NCI-H748 treated with DMSO at 0.1 percent for 48 hours (cell line): ENCODE results near the gene GLTP.

Source experiments
- DNase-seq: peaks from one replicate; lab custom pipeline; 2025; lab: John Stamatoyannopoulos, UW

Gene GLTP

DNA sequence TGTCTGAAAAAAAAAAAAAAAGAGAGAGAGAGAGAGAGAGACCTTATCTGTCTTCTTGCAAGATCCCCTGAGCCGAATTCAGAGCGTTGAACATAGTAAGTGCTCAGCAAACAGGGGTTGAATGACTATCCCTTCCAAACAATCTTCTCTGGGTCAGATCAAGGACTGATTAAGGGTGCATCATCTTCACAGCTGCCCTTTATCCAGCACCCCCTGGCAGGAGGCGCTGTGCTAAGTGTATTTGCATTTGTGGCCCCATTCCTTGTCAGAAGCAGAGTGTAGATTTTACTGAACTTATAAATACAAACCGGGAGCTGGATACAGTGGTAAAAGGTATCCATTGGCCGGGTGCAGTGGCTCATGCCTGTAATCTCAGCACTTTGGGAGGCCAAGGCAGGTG, 38.3 kb downstream of the GLTP start:
- DNase-seq: no peak

- DNase-seq: no peak
These were observed 39.0 kb downstream of the GLTP start for GRCh38 chr12:109841356-109841755.

GRCh38 chr12:109840305-109841074, 39.9 kb downstream of the GLTP start:
- peak; percentile 26 for DNase-seq

GRCh38 chr12:109839444-109839843, 40.9 kb downstream of the GLTP start:
- DNase-seq: no peak

DNA sequence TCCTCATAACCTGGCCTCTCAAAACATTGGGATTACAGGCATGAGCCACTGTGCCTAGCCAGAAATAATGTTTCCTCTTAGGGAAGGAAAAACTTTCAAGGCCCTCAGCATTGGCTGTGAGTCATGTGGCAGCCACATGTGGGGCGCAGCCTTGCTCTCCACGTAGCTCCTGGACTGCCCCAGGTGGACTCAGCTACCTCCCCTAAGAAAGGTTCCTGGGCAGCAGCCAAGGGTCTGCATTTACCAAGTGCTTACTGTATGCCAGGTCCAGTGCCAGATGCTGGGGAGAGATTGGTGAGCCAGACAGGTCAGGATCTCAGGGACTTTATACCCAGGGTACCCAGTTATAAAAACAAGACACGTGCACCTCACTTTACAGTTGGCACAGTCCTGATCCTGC, 43.4 kb downstream of the GLTP start:
- DNase-seq: no peak

DNA sequence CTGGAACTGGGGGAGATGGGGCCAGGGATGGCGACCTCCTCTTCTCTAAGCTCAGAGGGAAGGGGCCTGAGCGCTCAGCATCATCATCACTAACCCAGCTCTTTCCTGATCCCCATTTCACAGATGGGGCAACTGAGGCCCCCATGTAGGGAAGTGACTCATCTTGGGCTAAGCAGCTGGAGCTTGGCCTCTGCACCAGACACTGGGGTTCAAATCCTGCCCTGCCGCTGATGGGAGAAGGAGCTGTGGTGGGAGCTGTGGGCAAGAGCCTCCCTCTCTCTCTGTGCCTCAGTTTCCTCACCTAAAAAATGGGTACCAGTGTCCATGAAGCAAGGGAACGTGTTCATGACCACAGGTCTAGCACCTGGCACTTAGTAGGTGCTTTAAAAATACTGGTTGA, 44.5 kb downstream of the GLTP start:
- no peak for DNase-seq

DNA sequence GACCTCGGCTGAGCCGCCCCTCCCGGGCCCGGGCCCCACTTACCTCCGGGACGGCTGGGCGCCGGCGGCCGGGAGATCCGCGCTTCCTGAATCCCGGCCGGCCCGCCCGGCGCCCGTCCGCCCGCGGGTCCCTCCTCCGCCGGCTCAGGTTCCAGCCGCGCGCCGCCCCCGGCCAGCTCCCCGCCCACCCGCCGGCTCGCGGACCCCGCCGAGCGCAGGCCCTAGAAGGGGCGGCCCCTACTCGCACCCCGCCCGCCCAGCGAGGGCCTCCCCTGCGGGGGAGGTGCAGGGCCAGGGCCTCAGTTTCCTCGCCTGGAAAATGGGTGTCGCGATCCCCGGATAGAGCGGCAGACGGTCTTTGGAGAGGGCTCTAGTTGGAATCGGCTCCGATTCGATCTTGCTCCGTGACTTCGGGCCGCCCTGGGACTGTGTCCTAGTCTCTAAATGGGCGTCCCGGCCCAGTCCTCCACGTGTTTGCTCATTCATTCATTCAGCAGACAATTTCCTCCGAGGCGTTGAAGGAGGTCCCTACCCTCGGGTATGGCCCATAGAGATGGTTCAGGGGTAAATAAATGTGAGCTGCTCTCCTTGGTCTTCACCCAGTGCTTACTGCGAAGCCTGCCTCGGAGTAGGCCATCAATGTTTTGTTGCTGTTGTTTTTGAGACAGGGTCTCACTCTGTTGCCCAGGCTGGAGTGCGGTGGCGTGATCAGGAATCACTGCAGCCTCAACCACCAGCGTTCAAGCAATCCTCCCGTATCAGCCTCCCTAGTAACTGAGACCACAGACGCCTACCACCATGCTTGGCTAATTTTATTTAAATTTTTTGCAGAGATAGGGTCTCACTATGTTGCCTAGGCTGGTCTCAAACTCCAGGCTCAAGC, 46.8 kb downstream of the GLTP start, which contains the start of gene TRPV4:
TSS of gene TRPV4 (minus strand) at position 92 of the 883 bp plus-strand sequence. CDS start 18,602 bp downstream, outside the sequence.
- no peak for DNase-seq

GRCh38 chr12:109832541-109833306, 47.6 kb downstream of the GLTP start:
- no peak for DNase-seq

- no peak for DNase-seq
These were observed 48.4 kb downstream of the GLTP start for GRCh38 chr12:109831929-109832328.

DNA sequence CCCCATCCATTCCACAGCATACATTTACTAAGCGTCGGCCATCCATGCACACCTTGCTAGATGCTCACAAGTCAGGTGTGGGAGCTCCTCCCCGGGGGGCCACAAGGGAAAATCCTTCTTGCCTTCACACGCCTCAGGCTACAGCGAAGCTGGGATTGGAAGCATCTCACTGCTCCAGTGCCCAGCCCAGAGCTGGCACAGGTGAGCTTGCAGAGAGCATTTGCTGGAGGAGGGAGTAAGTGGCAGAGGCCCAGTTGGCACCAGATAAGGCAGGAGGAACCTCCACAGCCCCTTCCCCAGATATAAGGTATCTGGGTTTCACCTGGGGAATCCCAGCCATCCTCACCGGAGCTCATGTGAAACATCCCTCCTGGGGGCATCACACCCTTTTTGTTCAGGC, 49.0 kb downstream of the GLTP start:
- DNase-seq: no peak

DNA sequence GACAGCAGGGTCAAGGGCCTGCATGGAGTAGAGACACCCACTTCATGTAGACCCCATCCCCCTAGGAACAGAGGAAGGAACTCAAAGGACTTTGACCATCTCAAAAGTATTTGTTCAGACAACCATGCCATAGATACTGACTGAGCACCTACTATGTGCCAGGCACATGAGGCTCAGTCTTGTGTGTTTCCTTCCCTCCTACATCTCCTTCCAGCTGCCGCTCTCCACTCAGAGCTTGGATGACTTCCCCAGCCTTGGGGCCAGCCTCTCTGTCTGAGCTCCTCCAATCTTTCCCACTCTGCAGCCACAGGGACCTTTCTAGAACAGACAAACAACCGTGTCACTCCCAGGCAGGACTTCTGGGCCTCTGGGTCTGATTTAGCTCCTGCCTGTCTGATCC, 49.6 kb downstream of the GLTP start:
- DNase-seq: no peak

DNA sequence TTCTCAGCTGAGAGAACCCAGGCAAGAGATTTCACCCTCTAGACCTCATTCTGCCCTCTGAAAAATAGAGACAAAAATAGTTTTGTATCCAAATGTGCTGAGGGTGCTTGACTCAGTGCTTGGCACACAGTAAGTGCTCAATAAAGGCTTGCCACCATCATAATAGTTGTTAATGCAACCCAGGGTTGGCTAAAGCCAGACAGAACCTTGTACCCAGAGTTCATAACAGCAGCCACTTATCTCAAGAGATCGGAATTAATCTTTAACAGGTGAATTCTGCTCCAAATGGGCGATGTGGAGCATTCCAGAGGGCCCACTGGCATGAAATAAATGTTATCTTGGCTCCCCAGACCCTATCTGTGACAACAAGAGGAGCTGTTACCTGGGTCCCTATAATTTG, 50.1 kb downstream of the GLTP start:
- no peak for DNase-seq

GRCh38 chr12:109829667-109830066, 50.7 kb downstream of the GLTP start:
- DNase-seq: no peak

DNA sequence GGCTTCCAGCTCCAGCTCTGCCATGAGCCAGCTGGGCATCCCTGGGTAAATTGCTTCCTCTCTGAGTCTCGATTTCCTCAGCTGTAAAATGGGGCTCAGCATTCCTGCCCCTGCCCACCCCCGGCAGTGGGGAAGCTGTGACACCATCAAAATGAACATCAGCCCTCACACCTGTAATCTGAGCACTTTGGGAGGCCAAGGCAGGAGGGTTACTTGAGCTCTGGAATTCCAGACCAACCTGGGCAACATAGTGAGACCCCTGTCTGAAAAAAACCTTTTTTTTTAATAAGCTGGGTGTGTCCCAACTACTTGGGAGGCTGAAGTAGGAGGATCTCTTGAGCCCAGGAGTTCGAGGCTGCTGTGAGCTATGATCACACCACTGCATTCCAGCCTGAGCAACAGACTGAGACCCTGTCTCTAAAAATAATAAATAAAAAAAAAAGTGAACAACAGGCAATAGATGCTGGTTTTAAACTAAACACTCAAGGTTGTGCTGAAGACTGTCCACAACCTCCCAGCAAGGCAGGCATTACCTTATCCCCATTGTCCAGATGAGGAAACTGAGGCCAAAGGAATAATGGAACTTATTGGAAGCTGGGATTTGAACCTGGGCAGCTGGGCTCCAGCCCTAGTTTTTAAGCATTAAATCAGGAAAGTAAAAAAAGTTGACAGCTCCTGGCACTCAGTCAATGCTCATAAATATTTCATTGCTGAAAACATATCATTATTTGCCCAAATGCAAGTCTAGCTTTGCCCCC, 51.4 kb downstream of the GLTP start:
- no peak for DNase-seq

DNA sequence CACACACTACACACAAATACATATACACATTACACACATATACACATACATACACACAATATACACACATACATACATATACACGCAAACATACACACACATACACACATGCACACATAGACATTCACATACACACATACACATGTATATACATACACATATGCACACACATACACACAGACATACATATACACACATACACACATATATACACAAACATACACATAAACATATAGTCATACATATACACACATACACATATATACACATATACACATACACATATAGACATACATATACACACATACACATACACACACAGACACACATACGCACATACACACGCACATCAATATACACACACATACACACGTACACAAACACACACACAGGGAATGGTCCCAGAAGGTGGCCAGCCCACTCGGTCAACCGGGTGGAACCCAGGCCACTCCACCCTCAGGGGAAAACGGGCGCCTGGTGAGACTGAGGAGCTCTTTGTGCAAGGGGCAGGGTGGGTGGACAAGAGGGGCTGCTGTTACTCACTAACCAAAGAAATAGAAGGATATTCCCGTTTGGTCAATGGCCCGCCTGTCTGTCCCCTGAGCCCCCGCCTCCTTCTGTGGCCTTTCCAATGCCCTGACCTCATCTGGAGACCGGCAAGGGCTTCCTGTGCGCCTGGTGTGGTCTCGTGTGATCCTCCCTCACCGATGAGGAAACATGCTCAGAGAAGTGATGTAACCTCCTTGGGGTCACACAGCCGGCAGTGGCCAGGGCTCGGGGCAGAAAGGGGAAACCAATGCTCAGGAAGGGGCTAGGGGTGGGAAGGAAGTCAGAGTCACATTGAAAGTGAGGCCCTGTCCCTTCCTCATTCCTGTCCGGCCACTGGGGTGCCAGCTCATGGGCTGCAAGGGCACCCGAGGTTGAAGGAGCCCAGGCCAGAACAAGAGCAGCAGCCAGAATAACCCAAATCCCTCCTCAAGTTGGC, 52.5 kb downstream of the GLTP start:
- DNase-seq: no peak

GRCh38 chr12:109827080-109827479, 53.3 kb downstream of the GLTP start:
- DNase-seq: no peak

GRCh38 chr12:109824731-109825130, 55.6 kb downstream of the GLTP start:
- DNase-seq: no peak

- DNase-seq: no peak
These were observed 57.4 kb downstream of the GLTP start for GRCh38 chr12:109822951-109823411.

GRCh38 chr12:109822416-109822815, 57.9 kb downstream of the GLTP start:
- DNase-seq: no peak

DNA sequence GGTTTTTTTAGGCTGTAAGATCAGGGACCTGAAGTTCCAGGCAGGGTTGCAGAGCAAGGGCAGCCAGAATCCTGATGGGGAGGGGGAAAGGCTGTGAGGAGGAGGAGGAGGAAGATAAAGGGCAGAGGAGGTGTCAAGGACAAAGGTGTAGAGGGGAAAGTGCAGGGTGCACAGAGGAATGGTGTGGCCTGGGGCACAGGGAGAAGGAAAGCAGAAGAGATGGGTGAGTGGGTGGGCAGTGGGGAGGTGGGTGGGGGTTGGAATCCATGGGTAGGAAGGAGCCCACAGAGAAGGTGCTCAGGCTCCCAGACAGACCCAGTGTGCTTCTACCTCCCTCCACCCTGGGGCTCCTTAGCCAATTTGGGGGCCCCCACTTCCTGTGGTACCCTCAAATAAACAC, 58.4 kb downstream of the GLTP start:
- no peak for DNase-seq
